Urothelium cell line (cell line): ENCODE data around the gene DFFA.
A peak's percentile ranks its signal among the peaks of the same experiment; 100 is the strongest.
"Not testable (repeated sequence)": the region's sequence is repeated elsewhere in the genome, so short reads cannot be mapped to it uniquely, and the experiment has no call there.

Experiments used
- DNase-seq: peaks from one replicate; pipeline ENCODE4 v3.0.0; 2011; ENCODE audit warnings: low spot score, mixed read lengths
- FAIRE-seq: peaks from 2 replicates; lab custom pipeline; 2011; peaks lifted over from hg19 to GRCh38; lab: Jason Lieb, UNC

DFFA gene

GRCh38 chr1:10506046-10506676, 33.8 kb upstream of the DFFA start:
- DNase-seq, FAIRE-seq: not testable (repeated sequence)

GRCh38 chr1:10504249-10504648, 31.9 kb upstream of the DFFA start:
- FAIRE-seq (no peak), DNase-seq (no peak)

GRCh38 chr1:10502206-10502605, 29.9 kb upstream of the DFFA start:
- FAIRE-seq (no peak), DNase-seq (no peak)

- FAIRE-seq (no peak), DNase-seq (no peak)
These were observed 25.9 kb upstream of the DFFA start for GRCh38 chr1:10498231-10498630.

GRCh38 chr1:10497109-10497508, 24.8 kb upstream of the DFFA start:
- FAIRE-seq (no peak), DNase-seq (no peak)

- FAIRE-seq = no peak
- no peak for DNase-seq
These were observed 23.6 kb upstream of the DFFA start for GRCh38 chr1:10495952-10496351.

- no peak for FAIRE-seq
- DNase-seq = no peak
These were observed 23.1 kb upstream of the DFFA start for GRCh38 chr1:10495475-10495817.

- DNase-seq (peak; percentile 81), FAIRE-seq (no peak)
These were observed 22.6 kb upstream of the DFFA start for GRCh38 chr1:10494754-10495474.

GRCh38 chr1:10494418-10494753, 22.1 kb upstream of the DFFA start:
- FAIRE-seq = no peak
- no peak for DNase-seq

- DNase-seq (no peak), FAIRE-seq (no peak)
These were observed 18.1 kb upstream of the DFFA start for GRCh38 chr1:10490286-10490970.

- no peak for DNase-seq
- FAIRE-seq = no peak
These were observed 17.1 kb upstream of the DFFA start for GRCh38 chr1:10489291-10490055.

GRCh38 chr1:10484521-10484920, 12.2 kb upstream of the DFFA start:
- no peak for FAIRE-seq
- DNase-seq = no peak

- DNase-seq (no peak), FAIRE-seq (no peak)
These were observed 8.3 kb upstream of the DFFA start for GRCh38 chr1:10480614-10481013.

GRCh38 chr1:10479296-10479695, 7.0 kb upstream of the DFFA start:
- FAIRE-seq (no peak), DNase-seq (no peak)

GRCh38 chr1:10475510-10475909, 3.2 kb upstream of the DFFA start:
- no peak for FAIRE-seq
- DNase-seq = no peak

- FAIRE-seq = no peak
- peak; percentile 96 for DNase-seq
These were observed 2.5 kb upstream of the DFFA start, which contains the start of gene PEX14 for GRCh38 chr1:10474613-10475507. PEX14 (plus strand) TSS chr1:10474950; CDS start chr1:10474967, 17 bp downstream.

- not testable (repeated sequence) for DNase-seq, FAIRE-seq
These were observed 1.9 kb upstream of the DFFA start for GRCh38 chr1:10474309-10474612.

GRCh38 chr1:10473145-10473765, 926 bp upstream of the DFFA start:
- DNase-seq = no peak
- no peak for FAIRE-seq

GRCh38 chr1:10471411-10472219, 714 bp downstream of the DFFA start:
- FAIRE-seq (no peak), DNase-seq (no peak)
